NCI-H1436 treated with DMSO at 0.1 percent for 48 hours (cell line): ENCODE results near the gene SBNO2.

Source experiments
- DNase-seq: peaks from one replicate; lab custom pipeline; 2025; lab: John Stamatoyannopoulos, UW

Gene SBNO2

GRCh38 chr19:1167687-1168571 is 6.1 kb downstream of the SBNO2 start:
- no peak for DNase-seq

GRCh38 chr19:1166872-1167573 is 7.0 kb downstream of the SBNO2 start:
- no peak for DNase-seq

- DNase-seq = no peak
These were observed 9.2 kb downstream of the SBNO2 start for GRCh38 chr19:1164684-1165531.

GRCh38 chr19:1163934-1164683 is 10.0 kb downstream of the SBNO2 start:
- no peak for DNase-seq

- DNase-seq = no peak
These were observed 10.7 kb downstream of the SBNO2 start for GRCh38 chr19:1163283-1163933.

- DNase-seq = no peak
These were observed 11.4 kb downstream of the SBNO2 start for GRCh38 chr19:1162404-1163282.

GRCh38 chr19:1161716-1162115 is 12.4 kb downstream of the SBNO2 start:
- DNase-seq = no peak

- DNase-seq = no peak
These were observed 14.0 kb downstream of the SBNO2 start for GRCh38 chr19:1159864-1160595.

GRCh38 chr19:1158885-1159448 is 15.1 kb downstream of the SBNO2 start:
- DNase-seq = no peak

GRCh38 chr19:1157931-1158884 is 15.9 kb downstream of the SBNO2 start:
- no peak for DNase-seq

GRCh38 chr19:1156830-1157615 is 17.0 kb downstream of the SBNO2 start:
- DNase-seq = no peak

GRCh38 chr19:1156305-1156801 is 17.7 kb downstream of the SBNO2 start:
- no peak for DNase-seq

GRCh38 chr19:1155352-1156304 is 18.4 kb downstream of the SBNO2 start:
- DNase-seq = no peak

GRCh38 chr19:1154731-1155351 is 19.2 kb downstream of the SBNO2 start:
- no peak for DNase-seq
